GM12875 (cell line): ENCODE results near the gene HK2.

Experiments used
- H3K4me3 ChIP-seq: one replicate; pipeline ENCODE4 v1.5.1; 2011; ENCODE audit warnings: low read depth, low read length, control low read depth
- TF ChIP-seq, protein P1 (sequence below): IDR thresholded peaks from 2 replicates; pipeline ENCODE4 v1.5.1; 2011; ENCODE audit warnings: low read depth, mild to moderate bottlenecking, control low read depth, inconsistent platforms, low read length, moderate library complexity, borderline replicate concordance; ENCODE audit not compliant: insufficient read depth

The HK2 gene

DNA sequence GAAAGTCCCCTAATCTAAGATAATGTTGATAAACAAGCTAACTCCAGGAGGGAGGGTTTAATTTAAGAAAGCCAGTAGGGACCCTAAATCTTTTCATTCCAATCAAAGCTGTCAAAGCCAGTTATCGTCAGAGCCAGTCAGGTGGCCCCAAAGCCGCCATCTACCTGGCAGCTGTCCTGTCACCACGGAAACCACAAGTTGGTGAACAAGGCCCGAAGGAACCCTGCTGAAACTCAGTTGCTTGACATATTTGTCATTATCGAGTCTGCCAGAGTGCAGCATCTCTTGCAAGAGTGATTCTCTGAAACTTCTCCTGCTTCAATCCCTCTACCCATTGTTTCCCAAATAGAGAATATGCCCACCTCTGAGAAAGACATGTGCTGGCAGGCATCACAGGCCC, 93.7 kb downstream of the HK2 start:
- TF ChIP-seq, protein P1, sequence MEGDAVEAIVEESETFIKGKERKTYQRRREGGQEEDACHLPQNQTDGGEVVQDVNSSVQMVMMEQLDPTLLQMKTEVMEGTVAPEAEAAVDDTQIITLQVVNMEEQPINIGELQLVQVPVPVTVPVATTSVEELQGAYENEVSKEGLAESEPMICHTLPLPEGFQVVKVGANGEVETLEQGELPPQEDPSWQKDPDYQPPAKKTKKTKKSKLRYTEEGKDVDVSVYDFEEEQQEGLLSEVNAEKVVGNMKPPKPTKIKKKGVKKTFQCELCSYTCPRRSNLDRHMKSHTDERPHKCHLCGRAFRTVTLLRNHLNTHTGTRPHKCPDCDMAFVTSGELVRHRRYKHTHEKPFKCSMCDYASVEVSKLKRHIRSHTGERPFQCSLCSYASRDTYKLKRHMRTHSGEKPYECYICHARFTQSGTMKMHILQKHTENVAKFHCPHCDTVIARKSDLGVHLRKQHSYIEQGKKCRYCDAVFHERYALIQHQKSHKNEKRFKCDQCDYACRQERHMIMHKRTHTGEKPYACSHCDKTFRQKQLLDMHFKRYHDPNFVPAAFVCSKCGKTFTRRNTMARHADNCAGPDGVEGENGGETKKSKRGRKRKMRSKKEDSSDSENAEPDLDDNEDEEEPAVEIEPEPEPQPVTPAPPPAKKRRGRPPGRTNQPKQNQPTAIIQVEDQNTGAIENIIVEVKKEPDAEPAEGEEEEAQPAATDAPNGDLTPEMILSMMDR = no peak
- no peak overlapping the region for H3K4me3 ChIP-seq

DNA sequence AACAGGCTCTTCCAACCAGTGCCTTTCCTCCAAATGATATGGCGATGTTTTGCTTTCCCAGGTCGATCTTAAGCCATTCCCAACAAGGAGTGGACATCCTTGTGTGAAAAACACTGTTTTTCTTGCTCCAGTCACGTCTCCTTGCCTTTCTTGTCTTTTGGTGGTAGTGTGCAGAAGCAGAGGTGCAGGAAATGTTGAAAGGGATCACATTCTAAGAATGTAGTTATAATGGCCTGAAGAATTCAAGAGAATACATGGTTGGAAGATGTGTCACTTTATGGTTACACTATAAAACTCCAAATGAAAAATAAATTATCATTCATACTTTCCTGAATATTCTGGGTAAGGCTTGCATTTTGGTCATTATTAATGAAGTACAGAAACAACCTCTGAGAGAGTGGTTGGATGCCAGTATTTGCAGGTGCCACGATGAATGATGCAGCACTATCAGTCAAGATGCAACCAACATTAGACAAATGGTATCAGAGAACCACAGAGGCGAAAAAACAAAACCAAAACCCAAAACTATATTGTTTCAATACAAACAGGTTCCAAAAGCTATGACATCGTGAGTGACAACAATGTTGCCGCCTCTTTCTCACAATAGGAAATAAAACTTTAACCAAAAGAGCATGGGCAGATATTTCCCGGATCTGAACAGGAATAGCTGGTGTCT, 97.0 kb downstream of the HK2 start:
- no peak overlapping the region for H3K4me3 ChIP-seq
- TF ChIP-seq, protein P1 = no peak

DNA sequence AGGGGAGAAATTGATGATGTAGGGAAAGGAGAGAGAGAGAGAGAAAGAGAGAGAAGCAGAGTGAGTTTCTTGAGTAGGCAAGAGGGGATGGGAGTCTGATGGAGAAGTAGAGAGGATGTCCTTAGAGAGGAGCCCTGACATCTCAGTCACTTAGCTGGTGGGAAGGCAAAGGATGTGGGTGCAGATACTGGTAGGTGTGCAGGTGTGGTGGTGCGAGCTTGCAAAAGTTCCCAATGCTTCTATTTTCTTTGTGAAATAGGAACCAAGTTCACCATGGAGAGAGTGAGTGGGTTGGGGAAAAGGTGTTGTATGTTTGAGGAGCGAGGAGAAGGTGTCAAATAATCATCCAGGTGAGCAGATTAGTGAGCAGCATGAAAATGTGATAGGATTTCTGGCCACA, 98.0 kb downstream of the HK2 start:
- TF ChIP-seq, protein P1 = no peak
- no peak overlapping the region for H3K4me3 ChIP-seq

DNA sequence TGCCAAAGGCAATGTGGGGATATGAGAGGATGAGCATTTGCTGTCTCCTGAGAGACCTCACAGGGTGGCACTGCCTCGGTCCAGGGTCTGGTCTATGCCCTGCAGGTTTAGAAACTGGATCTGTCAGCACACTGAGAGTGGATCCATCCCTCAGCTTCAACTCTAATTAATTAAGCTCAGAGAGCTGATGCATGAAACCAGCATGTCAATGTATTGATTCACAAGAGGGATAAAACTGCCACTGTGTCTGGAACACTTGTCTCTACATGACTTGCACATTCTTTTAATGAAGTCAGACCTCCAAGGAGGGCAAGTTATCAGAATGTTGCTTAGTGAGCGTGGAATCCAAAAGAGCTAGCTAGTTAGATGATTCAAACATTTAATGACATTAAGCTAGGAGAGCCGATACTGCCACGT, 102.1 kb downstream of the HK2 start:
- H3K4me3 ChIP-seq = no peak overlapping the region
- TF ChIP-seq, protein P1 = no peak

DNA sequence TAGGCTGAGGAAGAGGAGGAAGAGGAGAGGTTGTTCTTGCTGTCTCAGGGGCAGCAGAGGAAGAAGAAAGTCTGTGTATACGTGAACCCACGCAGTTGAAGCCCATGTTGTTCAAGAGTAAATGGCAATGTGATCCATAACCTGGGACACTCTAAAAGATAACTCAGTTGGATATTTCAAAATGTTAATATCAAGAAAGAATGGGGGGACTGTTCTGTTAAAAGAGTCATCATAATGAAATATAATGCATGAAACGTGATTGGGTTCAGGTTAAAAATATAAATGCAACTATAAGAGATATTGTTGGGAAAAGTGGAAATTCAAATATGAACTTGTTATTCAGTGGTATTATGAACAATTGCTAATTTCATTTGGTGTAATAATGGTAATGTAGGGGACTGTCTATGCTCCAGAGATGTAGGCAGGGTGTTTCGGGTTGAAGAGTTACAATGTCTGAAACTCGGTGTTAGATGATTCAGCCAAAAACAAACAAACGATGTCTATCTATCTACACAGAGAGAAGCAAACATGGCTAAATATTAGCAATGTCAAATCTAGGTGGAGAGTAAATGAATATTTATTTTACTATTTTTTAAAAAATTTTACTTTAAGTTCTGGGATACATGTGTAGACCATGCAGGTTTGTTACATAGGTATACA, 103.4 kb downstream of the HK2 start:
- TF ChIP-seq, protein P1 = no peak
- H3K4me3 ChIP-seq = no peak overlapping the region

DNA sequence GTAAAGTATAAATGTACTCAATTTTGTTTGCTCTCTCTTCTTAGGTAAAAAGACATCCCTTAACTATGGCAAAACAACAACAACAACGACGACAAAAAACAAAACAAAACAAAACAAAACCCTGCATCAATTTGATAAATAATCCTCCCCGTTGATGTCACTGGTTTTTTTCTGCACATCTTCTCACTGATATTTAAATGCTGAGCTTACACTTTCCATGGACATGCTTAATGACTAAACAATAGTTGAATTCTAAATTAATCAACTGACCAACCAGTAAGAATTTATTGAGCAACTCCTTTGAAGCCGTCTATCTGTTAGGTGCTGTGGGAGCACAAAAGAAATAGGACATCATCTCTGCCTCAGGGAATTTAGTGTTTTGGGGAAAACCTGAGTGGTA, 104.3 kb downstream of the HK2 start:
- H3K4me3 ChIP-seq = no peak overlapping the region
- TF ChIP-seq, protein P1 = no peak
